HL-60 (cell line): ENCODE measurements around the gene RTN3.

Experiments used
- CTCF ChIP-seq: IDR thresholded peaks from one replicate; pipeline ENCODE4 v1.5.1; 2011; ENCODE audit warnings: low read length, control low read depth, inconsistent platforms; ENCODE audit not compliant: insufficient read depth
- GABPA ChIP-seq: IDR thresholded peaks from 2 replicates; pipeline ENCODE4 v1.6.1; 2012; ENCODE audit warnings: low read depth
- REST ChIP-seq: IDR thresholded peaks from 2 replicates; pipeline ENCODE4 v1.6.1; 2012; ENCODE audit warnings: low read depth; ENCODE audit not compliant: insufficient replicate concordance

GRCh38 chr11:63736864-63737263 is 55.6 kb downstream of the RTN3 start:
- no peak for TF ChIP-seq CTCF
- TF ChIP-seq REST = no peak
- TF ChIP-seq GABPA = no peak
